Islet precursor cell (in vitro differentiated cells): ENCODE data around the gene EIF3C.
"Not testable (repeated sequence)": the region's sequence is repeated elsewhere in the genome, so short reads cannot be mapped to it uniquely, and the experiment has no call there.

ENCODE experiments used
- DNase-seq: peaks from one replicate; pipeline ENCODE4 v3.0.0-alpha.2; 2018

EIF3C gene

GRCh38 chr16:28749997-28750465 lies 38.8 kb downstream of the EIF3C start:
- DNase-seq: not testable (repeated sequence)

GRCh38 chr16:28750469-28751067 lies 39.3 kb downstream of the EIF3C start:
- DNase-seq: not testable (repeated sequence)

DNA sequence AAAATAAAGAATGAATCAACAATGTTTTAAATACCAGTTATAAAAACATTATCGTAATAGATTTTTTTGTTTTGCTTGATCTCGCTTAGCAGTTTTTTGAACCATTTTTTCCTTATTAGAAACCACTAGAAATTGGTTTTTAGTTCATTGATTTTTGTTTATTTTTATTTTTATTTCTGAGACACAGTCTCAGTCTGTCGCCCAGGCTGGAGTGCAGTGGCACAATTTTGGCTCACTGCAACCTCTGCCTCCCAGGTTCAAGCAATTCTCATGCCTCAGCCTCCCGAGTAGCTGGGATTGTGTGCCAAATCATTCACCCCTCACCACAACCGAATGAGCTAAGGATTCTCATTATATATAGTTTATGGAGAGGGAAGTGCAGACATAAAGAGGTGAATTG lies 40.2 kb downstream of the EIF3C start, which contains the start of gene NPIPB9:
Gene NPIPB9, plus strand, starts transcription at position 301 of the 400 bp plus-strand sequence.
- not testable (repeated sequence) for DNase-seq

- DNase-seq: not testable (repeated sequence)
Measured at GRCh38 chr16:28781697-28782096, 70.4 kb downstream of the EIF3C start.

GRCh38 chr16:28782357-28782756 lies 71.1 kb downstream of the EIF3C start:
- DNase-seq: not testable (repeated sequence)
